ENCODE results near the gene CDH23.

GRCh38 chr10:71818674-71819260 is 422.0 kb downstream of the CDH23 start:
- TF ChIP-seq CTCF (IDR thresholded peaks at IDR 0.05) (no peak), EZH2 (IDR thresholded peaks at IDR 0.05; ENCODE audit: borderline replicate concordance, insufficient read depth, low read depth, low read length, poor library complexity, severe bottlenecking) (no peak)
